GM21786 (cell line): ENCODE data around the gene BICC1.

Experiments
- ATAC-seq: cut with Tn5 transposase; IDR thresholded peaks from one replicate; pipeline ENCODE4 v1.9.1; 2021; ENCODE audit not compliant: unreplicated experiment

BICC1 gene

DNA sequence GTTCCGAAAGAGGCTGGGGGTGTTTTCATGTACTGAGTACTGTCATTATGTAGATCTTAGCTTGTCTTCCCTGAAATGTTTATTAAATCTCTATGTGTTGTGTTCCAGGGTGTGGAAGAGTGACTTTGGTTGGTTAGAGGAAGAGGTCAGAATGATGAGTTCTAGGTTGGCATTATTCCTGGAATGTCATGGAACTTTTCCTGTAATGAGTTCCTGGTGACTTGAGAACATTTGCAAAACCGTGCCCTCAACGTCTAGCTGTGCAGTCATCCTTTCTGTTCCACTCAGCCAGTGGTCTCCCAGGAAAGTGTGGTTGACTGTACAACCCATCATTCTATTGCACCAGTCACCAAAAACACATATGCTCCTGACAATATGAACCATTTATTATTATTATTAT, 129.6 kb downstream of the BICC1 start:
- no peak for ATAC-seq

DNA sequence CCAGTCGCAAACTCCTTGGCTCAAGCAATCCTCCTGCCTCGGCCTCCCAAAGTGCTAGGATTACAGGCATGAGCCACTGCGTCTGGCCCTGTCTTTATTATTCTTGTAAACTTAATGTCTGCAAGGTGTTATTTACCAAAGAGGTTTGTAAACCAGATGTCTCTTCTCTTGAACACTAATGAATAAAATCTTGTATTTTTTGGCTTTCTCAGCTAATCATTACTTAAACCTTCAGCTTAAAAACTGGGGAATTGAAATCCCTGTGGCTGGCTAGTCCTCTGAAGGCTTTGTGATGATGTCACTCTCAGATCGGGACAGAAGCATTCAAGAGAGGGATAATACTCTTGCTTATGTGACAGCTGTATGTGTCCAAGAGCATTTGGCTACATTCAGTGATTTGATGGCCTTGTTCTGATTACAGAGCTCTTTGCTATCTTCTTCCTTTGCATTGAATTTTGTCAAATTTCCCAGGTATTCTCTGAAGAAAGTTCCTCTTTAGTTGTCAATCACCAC, 130.3 kb downstream of the BICC1 start:
- no peak for ATAC-seq

DNA sequence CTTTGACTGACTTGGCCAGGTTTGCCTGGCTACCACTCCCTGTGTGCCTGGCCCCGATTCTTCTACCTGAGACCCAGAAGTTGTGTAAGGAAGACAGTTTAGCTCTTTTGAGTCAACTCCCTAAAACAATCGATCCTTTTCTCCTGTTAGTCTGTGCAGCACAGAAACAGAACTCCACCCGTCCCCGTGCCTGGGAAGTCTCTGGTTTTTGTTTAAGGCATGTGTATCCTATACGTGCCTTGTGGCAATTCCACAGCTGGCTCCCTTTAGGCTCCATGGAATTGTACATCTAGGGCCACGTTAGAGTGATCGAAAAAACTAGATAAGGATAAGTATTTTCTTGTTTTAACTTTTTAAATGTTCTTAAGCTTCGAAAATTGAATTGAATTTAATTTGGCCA, 131.6 kb downstream of the BICC1 start:
- no peak for ATAC-seq

DNA sequence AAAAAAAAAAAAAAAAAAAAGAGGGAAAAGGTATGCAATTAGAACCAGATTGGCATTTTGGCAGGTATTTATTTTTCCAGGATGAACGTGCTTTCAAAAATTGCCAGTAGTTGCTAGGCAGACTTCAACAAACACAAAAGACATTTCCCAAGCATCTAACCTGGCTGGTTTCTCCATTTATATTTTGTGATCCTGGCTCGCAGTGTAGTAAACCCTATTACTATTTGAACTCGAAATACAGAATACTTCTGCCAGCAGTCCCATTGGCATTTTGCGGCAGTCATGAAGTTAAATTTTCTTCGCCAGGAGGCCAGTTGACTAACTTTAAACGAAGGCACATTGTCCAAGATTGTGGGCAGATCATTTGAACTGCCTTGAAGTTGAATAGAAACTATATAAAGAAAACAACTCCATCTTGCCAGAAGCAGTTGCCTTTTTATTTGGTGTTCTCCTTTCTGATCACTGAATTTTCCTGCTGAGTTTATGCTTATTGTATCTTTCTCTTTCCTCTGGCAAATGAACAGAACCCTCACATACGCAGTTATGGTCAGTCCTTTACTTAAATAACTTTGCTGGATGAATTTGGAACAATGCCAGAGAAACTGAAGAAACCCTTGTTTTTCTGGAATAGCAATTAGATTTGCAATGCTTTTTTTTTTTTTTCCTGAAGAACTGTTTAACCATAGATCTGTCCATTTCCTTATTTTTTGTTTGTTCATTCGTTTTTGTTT, 132.9 kb downstream of the BICC1 start:
- no peak for ATAC-seq

- ATAC-seq = no peak
These were observed 134.9 kb downstream of the BICC1 start for GRCh38 chr10:58647376-58648112.

DNA sequence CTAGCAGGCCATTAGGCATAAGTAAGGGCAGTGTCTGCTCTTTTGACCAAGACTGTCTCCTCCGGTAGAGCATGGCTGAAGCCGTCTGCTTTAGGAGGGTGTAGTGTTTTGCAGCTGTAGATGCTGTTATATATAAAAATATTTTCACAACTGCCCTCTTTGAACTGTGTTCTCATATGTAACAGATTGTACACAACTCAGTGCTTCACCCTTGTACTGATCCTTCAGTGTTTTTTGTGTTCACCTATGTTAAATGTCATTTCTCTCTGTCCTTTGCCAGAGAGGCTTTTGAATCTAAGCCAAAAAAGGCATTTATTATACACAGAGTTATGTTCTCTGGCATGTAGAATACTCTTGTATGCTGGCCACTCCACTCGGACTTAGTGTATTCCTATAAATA, 135.5 kb downstream of the BICC1 start:
- ATAC-seq = no peak

- ATAC-seq = no peak
These were observed 138.4 kb downstream of the BICC1 start for GRCh38 chr10:58651040-58651439.

GRCh38 chr10:58651742-58652141, 139.1 kb downstream of the BICC1 start:
- no peak for ATAC-seq

- ATAC-seq = no peak
These were observed 140.5 kb downstream of the BICC1 start for GRCh38 chr10:58653139-58653538.

GRCh38 chr10:58660575-58661255, 148.0 kb downstream of the BICC1 start:
- no peak for ATAC-seq

GRCh38 chr10:58661336-58661735, 148.7 kb downstream of the BICC1 start:
- ATAC-seq = no peak

DNA sequence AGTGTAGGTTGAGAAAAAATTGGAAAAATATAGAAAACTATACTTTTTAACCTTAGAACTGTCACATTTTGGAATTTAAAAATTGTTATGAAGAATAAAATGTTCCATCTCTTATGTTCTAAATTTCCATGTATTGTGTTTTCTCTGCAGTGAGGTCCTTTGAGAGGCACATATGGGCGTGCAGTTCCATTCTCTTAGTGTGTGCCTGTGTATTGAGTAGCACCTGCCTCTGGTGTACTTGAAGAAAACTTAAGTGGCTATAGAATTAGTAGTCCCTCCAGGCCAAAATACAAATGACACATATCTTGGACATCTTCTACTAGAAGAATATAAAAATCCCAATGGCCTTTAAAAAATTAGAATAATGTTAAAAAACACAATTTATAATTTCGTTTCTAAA, 149.2 kb downstream of the BICC1 start:
- no peak for ATAC-seq

DNA sequence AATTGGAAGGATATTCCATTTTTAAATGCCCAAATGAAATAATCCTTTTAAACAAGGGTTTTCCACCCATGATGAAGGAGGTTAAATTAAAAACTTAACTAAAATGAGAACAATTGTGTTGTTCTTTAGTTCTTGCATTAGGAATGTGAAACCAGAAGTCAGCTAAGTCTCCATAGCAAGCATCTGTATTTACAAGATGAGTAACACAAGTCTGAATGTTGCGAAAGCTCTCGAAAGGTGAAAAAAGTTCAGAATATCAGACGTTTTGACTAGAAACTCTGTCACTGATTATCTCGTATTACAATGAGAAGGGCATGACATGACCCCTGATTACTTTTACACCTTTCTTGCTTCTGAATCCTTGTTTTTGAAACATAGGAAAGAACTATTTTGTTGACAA, 149.6 kb downstream of the BICC1 start:
- ATAC-seq = no peak

GRCh38 chr10:58665361-58665760, 152.7 kb downstream of the BICC1 start:
- ATAC-seq = no peak

GRCh38 chr10:58666024-58666423, 153.4 kb downstream of the BICC1 start:
- no peak for ATAC-seq

DNA sequence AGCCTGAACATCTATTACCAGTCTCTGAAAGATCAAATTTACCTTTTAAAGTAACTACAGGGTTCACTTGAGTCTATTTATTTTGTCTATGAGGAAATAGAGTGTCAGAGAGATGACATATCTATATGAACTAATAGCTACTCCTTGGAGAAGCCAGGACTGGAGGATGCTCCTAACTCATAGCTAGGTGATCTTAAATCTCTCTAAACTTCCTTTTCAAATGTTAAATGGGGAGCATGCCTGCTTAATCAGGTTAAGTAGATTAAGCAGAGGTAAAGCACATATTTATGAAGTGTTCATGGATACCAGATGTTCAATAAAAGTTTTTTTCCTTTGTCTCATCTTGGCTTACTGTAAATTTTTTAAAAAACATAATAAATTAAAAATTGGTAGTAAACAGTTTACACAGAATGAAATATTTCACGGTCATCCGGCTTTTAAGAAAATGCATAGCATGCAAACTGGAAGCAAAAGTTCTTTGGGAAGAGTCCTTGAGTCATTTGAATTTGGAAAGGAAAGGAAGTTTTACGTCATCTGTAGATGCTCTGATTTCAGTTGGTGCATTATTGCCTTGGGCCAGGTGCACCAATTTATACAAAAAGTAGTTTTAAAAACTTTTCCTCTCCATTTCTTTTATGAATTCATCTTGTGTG, 155.1 kb downstream of the BICC1 start:
- no peak for ATAC-seq

GRCh38 chr10:58672845-58673244, 160.2 kb downstream of the BICC1 start:
- ATAC-seq = no peak

DNA sequence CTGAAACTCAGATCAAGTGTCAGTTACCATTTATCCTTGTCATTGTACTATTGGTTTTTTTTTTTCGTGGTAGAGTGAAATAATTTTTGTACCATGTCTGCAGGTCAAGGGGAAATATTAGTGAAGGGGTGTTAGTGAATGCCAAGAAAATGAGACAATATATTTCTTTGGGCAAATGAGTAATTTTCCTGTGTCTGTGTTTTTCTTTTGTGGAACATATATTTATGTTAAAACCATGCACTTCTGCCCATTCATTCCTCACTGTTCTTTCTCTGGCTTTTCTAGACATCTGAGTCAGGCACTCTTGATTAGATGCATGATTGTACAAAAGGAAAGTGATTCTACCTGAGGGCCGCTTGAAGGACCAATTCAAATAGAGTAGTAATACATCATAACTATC, 161.6 kb downstream of the BICC1 start:
- no peak for ATAC-seq

- no peak for ATAC-seq
These were observed 162.6 kb downstream of the BICC1 start for GRCh38 chr10:58675321-58675720.

DNA sequence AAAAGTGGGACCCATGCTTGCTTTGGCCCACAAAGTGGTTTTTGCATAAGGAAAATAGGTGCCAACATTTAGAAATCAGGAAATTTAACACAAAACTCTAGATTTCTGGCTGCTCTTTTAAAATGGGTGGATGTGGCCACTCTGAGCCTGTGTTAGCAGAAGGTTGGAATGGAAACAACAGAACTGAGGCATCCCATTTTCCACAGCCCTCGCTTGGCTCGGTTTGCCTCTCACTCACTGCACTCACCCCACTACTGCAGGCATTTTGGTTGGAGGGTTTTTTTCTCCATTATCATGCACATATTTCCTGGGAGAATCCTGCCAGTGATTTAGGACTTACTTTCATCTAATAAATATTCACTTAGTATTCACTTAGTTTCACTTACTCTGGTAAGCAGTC, 178.9 kb downstream of the BICC1 start:
- ATAC-seq = no peak

DNA sequence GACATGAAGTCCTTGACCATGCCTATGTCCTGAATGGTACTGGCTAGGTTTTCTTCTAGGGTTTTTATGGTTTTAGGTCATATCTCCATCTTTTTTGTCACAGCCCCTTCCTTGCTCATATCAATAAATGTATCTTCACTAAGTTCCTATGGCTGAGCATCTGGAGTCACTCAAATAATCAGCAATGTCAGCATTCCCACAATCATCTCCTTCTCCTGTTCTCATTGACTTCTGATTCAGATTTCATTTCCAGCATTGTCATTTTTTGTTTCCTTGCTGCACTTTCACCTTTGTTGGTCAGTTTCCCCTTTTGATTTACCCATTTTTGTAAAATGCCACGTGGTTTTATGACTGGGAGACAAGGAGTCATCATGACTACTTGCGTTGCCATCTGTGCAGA, 181.2 kb downstream of the BICC1 start:
- ATAC-seq = no peak
